ENCODE data around the gene ELMOD3. TPM values are rescaled to one million over a fixed set of nuclear protein-coding genes. Genes with fewer than 3 reads are reported as not detected.
"Not testable (repeated sequence)": the region's sequence is repeated elsewhere in the genome, so short reads cannot be mapped to it uniquely, and the experiment has no call there.

Gene ELMOD3
- total and polyA plus RNA-seq, 5 donors from 2014 or later: 13.5 to 21.5 (median 15.8) TPM

DNA sequence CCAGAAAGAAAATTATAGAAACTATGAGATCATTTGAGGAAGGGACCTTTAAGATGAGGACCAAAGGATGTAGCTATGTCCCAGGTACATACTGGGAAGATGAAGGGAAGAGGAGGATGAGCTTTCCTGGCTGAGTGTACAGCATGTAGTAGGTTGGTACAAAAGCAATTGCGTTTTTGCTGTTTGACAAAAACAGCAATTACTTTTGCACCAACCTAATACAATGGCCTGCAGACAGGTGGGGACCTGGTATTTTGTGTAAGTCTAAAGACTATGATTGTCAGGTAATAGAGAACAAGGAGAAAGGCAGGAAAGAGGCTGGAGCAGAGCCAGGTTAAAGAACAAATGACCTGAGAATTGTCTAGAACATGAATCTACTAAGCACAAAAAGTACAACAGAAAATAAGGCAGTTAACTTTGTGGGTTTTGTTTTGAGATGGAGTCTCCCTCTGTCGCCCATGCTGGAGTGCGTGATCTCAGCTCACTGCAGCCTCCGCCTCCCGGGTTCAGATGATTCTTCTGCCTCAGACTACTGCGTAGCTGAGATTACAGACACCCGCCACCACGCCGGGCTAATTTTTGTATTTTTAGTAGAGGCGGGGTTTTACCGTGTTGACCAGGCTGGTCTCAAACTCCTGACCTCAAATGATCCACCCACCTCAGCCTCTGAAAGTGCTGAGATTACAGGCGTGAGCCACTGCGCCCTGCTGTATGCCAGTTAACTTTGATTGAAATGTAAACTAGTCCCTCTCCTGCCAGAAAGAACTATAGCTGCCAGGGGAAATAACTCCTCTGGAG is 23.5 kb upstream of the ELMOD3 start:
- no peaks in the 10 kb centered on the region for H3K9me3 Mint-ChIP-seq
- H3K4me1 Mint-ChIP-seq: peaks cover 11 to 42% (median 22%) of the 10 kb centered on the region in 4 donors
- no peak overlapping the region for H3K27ac ChIP-seq (ENCODE audit: insufficient read depth, low read length, poor library complexity, severe bottlenecking)
- H3K27ac Mint-ChIP-seq: no peak overlapping the region
- ATAC-seq (ENCODE audit: low read depth in 2 of 2): no peak
- H3K4me3 Mint-ChIP-seq: peak overlapping the region in 2 of 4 donors; percentile 42 to 85
- no peak overlapping the region for H3K4me3 ChIP-seq (ENCODE audit: low read depth, low read length)
- H3K27me3 ChIP-seq (ENCODE audit: control insufficient read depth, insufficient read depth, low read length): no peaks in the 10 kb centered on the region
- DNase-seq: no peak
- H3K36me3 ChIP-seq (ENCODE audit: control insufficient read depth, insufficient read depth, low read length): peaks cover 4% of the 10 kb centered on the region
- no peaks in the 10 kb centered on the region for H3K9me3 ChIP-seq (ENCODE audit: control insufficient read depth in 2 of 2, low read length in 2 of 2)
- peaks cover 26% of the 10 kb centered on the region for H3K4me1 ChIP-seq (ENCODE audit: control insufficient read depth, insufficient read depth, low read length, poor library complexity, severe bottlenecking)
- peaks cover 18% of the 10 kb centered on the region for H3K27me3 Mint-ChIP-seq
- peaks cover 11% of the 10 kb centered on the region for H3K36me3 Mint-ChIP-seq

DNA sequence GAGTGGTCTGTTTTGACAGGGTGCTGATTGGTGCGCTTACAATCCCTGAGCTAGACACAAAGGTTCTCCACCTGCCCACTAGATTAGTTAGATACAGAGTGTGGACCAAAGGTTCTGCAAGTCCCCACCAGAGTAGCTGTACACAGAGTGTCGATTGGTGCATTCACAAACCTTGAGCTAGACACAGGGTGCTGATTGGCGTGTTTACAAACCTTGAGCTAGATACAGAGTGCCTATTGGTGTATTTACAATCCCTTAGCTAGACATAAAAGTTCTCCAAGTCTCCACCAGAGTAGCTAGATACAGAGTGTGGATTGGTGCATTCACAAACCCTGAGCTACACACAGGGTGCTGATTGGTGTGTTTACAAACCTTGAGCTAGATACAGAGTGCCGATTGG is 20.7 kb upstream of the ELMOD3 start:
- not testable (repeated sequence) for H3K36me3 ChIP-seq (ENCODE audit: control insufficient read depth, insufficient read depth, low read length); H3K4me3 ChIP-seq (ENCODE audit: low read depth, low read length); H3K9me3 ChIP-seq (ENCODE audit: control insufficient read depth in 2 of 2, low read length in 2 of 2); H3K36me3 Mint-ChIP-seq; H3K4me1 ChIP-seq (ENCODE audit: control insufficient read depth, insufficient read depth, low read length, poor library complexity, severe bottlenecking); H3K27me3 ChIP-seq (ENCODE audit: control insufficient read depth, insufficient read depth, low read length); ATAC-seq (ENCODE audit: low read depth in 2 of 2); H3K27ac ChIP-seq (ENCODE audit: insufficient read depth, low read length, poor library complexity, severe bottlenecking); DNase-seq; H3K4me3 Mint-ChIP-seq; H3K27ac Mint-ChIP-seq; H3K9me3 Mint-ChIP-seq; H3K27me3 Mint-ChIP-seq
- H3K4me1 Mint-ChIP-seq: peaks cover 4 to 14% (median 12%) of the 10 kb centered on the region in 4 donors

DNA sequence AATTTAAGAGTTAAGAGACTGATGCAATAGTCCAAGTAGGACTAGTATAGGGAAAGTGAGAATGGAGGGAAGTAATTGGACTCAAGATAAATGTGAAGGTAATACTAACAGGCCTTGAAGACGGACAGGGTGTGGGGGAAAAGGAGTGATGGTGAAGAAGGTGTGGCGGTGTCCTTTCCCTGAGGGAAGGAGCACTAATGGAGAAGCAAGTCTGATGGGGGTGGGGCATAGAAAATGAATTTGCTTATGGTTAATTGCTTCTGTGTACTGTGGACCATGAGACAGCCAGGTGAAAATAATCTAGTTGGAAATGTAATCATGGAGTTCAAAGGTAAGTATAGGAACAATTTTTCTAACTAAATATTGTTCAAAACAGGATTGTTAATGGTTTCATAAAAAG is 19.6 kb upstream of the ELMOD3 start:
- Histone ChIP-seq H3K4me1 (ENCODE audit: control insufficient read depth, insufficient read depth, low read length, poor library complexity, severe bottlenecking) (peaks cover 3% of the 10 kb centered on the region), H3K27ac (ENCODE audit: insufficient read depth, low read length, poor library complexity, severe bottlenecking) (no peak overlapping the region), H3K27me3 (ENCODE audit: control insufficient read depth, insufficient read depth, low read length) (no peaks in the 10 kb centered on the region), H3K9me3 (ENCODE audit: control insufficient read depth in 2 of 2, low read length in 2 of 2) (no peaks in the 10 kb centered on the region), H3K36me3 (ENCODE audit: control insufficient read depth, insufficient read depth, low read length) (no peaks in the 10 kb centered on the region), H3K4me3 (ENCODE audit: low read depth, low read length) (no peak overlapping the region)
- Mint-ChIP-seq H3K27me3 (no peaks in the 10 kb centered on the region), H3K36me3 (no peaks in the 10 kb centered on the region), H3K27ac (no peak overlapping the region), H3K4me1 (peaks cover 0 to 7% (median 6%) of the 10 kb centered on the region in 4 donors), H3K9me3 (no peaks in the 10 kb centered on the region), H3K4me3 (peak overlapping the region in 1 of 4 donors; percentile 16)
- DNase-seq (no peak), ATAC-seq (ENCODE audit: low read depth in 2 of 2) (no peak)

DNA sequence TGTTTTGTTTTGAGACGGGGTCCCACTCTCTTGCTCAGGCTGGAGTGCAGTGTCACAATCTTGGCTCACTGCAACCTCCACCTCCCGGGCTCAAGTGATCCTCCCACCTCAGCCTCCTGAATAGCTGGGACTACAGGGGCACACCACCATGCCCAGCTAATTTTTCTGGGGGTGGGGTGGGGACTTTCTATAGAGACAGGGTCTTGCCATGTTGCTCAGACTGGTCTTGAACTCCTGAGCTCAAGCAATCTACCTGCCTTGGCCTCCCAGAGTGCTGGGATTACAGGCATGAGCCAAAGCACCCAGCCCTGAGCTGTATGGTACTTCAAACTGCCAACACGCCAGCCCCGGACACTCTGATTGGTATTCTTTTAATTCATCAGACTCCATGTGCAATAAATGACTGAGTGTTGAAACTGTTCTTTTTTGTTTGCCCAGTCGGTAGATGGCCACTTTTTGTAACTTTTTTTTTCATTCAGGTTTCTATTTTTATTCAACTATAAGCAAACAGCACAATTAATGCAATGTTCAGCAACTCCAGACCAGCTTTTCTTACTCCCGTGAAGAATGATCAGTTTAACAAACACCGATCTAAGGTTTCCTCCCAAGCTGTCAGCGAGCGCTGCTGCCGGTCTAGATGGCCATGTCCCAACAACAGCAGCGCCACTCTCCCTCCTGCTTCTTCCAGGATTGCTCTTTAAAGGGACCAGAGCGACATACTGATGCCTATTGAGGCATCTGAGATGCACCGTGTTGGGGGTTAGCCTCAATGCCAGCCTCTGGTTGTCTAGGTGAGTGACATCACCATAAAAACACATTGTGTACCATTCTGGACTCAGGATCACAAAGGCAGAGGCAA is 14.3 kb upstream of the ELMOD3 start:
- Histone ChIP-seq H3K36me3 (ENCODE audit: control insufficient read depth, insufficient read depth, low read length) (peaks cover 9% of the 10 kb centered on the region), H3K4me3 (ENCODE audit: low read depth, low read length) (no peak overlapping the region), H3K27ac (ENCODE audit: insufficient read depth, low read length, poor library complexity, severe bottlenecking) (no peak overlapping the region), H3K9me3 (ENCODE audit: control insufficient read depth in 2 of 2, low read length in 2 of 2) (no peaks in the 10 kb centered on the region), H3K4me1 (ENCODE audit: control insufficient read depth, insufficient read depth, low read length, poor library complexity, severe bottlenecking) (no peaks in the 10 kb centered on the region), H3K27me3 (ENCODE audit: control insufficient read depth, insufficient read depth, low read length) (no peaks in the 10 kb centered on the region)
- Mint-ChIP-seq H3K4me1 (no peaks in the 10 kb centered on the region), H3K4me3 (peak overlapping the region in 1 of 4 donors; percentile 71), H3K27ac (peak overlapping the region in 2 of 3 donors; percentile 8 to 11), H3K36me3 (peaks cover 25% of the 10 kb centered on the region), H3K27me3 (peaks cover 4% of the 10 kb centered on the region), H3K9me3 (no peaks in the 10 kb centered on the region)
- ATAC-seq (ENCODE audit: low read depth in 2 of 2) (no peak), DNase-seq (no peak)

DNA sequence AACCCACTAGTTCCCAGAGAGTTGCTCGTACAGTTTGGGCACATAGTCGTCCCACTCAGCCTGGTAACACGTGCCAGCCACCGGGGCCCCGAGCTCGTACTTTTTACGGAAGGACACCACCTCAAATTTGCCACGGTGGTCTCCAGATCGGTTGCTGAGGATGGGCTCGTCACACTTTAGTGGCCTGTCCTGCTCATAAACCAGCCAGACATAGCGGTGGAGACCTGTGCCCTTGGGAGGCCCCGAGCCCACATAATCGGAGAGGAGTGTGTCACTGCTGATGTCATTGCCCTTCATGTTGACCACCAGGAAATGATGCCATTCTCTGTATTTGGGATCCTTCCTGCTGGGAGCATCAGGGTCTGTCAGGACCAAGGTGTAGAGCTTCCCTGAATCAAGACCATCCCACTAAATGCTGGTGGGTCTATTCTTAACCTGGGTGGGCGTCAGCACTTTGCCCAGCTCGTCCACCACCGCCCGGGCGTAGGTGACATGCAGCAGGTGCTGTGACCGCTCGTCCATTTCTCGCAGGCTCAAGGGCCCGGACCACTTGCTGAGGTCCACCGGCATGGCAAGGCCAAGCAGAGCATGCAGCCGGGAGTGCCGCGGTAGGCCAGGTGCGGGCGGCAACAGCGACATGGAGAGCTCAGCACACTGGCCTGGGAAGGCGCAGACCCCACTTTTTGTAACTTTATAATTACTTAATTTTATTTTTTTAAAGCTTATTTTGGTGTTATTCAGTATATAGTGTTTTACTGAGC is 13.1 kb upstream of the ELMOD3 start:
- Histone ChIP-seq H3K27ac (ENCODE audit: insufficient read depth, low read length, poor library complexity, severe bottlenecking) (no peak overlapping the region), H3K27me3 (ENCODE audit: control insufficient read depth, insufficient read depth, low read length) (no peaks in the 10 kb centered on the region), H3K9me3 (ENCODE audit: control insufficient read depth in 2 of 2, low read length in 2 of 2) (no peaks in the 10 kb centered on the region), H3K36me3 (ENCODE audit: control insufficient read depth, insufficient read depth, low read length) (peaks cover 14% of the 10 kb centered on the region), H3K4me1 (ENCODE audit: control insufficient read depth, insufficient read depth, low read length, poor library complexity, severe bottlenecking) (no peaks in the 10 kb centered on the region), H3K4me3 (ENCODE audit: low read depth, low read length) (no peak overlapping the region)
- Mint-ChIP-seq H3K4me1 (no peaks in the 10 kb centered on the region), H3K27me3 (peaks cover 4% of the 10 kb centered on the region), H3K36me3 (peaks cover 25% of the 10 kb centered on the region), H3K4me3 (no peak overlapping the region), H3K27ac (no peak overlapping the region), H3K9me3 (no peaks in the 10 kb centered on the region)
- ATAC-seq (ENCODE audit: low read depth in 2 of 2) (no peak), DNase-seq (no peak)

DNA sequence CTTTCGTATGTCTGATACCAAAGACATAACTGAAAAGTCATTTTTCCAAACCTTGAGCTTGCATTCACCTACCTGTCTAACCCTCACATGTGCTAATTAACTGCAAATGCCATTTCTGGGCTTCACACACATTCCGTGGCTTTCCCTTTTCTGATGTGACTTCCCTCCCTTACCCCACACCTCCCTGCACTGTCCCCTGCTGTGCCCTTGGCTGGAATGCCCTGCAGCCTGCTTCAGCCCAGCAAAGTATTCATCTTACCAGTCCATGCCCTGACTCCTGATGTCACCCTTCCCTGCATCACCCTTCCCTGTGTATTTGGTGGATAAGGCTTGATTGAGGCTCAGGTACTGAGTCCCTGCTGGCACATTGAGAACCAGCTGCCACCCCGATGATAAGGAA is 12.4 kb upstream of the ELMOD3 start:
- no peak overlapping the region for H3K27ac Mint-ChIP-seq
- H3K9me3 ChIP-seq (ENCODE audit: control insufficient read depth in 2 of 2, low read length in 2 of 2): no peaks in the 10 kb centered on the region
- H3K27me3 ChIP-seq (ENCODE audit: control insufficient read depth, insufficient read depth, low read length): no peaks in the 10 kb centered on the region
- H3K36me3 ChIP-seq (ENCODE audit: control insufficient read depth, insufficient read depth, low read length): peaks cover 20% of the 10 kb centered on the region
- DNase-seq: no peak
- no peaks in the 10 kb centered on the region for H3K4me1 ChIP-seq (ENCODE audit: control insufficient read depth, insufficient read depth, low read length, poor library complexity, severe bottlenecking)
- peaks cover 4% of the 10 kb centered on the region for H3K27me3 Mint-ChIP-seq
- no peak for ATAC-seq (ENCODE audit: low read depth in 2 of 2)
- H3K27ac ChIP-seq (ENCODE audit: insufficient read depth, low read length, poor library complexity, severe bottlenecking): no peak overlapping the region
- H3K9me3 Mint-ChIP-seq: no peaks in the 10 kb centered on the region
- no peak overlapping the region for H3K4me3 ChIP-seq (ENCODE audit: low read depth, low read length)
- H3K4me1 Mint-ChIP-seq: no peaks in the 10 kb centered on the region
- no peak overlapping the region for H3K4me3 Mint-ChIP-seq
- H3K36me3 Mint-ChIP-seq: peaks cover 31% of the 10 kb centered on the region

DNA sequence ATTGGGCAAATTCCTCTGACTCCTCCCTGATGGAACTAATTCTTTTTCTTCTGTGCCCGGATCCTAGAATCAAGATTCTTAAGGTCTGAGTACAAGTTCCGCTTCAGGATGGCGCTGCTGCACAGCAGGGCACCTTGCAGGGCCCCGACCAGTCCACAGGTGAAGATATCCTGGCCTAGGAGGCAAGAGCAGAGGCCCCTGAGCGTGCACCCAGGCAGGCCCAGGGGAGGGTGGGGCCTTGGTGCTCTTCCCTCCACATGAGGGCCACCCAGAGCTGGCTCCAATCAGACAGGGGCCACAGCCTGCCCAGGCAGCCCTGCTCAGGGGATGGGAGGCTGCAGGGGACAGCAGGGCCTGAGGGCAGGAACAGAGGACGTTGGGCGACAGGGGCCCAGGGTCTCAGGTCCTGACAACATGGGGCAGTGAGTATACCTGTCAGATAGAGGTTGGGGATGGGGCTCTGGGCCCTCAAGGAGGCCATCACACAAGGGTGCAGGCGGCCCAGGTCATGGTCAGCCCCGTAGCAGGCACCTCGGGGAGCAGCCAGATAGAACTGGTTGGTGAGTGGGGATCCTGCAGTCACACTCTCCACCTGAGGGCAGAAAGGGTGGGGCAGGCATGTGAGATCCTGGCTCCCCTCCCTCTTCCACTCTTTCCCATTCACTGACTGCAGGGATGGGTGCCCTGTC is 11.2 kb upstream of the ELMOD3 start:
- H3K27me3 Mint-ChIP-seq; H3K4me1 ChIP-seq (ENCODE audit: control insufficient read depth, insufficient read depth, low read length, poor library complexity, severe bottlenecking); H3K9me3 Mint-ChIP-seq; H3K9me3 ChIP-seq (ENCODE audit: control insufficient read depth in 2 of 2, low read length in 2 of 2); H3K27ac ChIP-seq (ENCODE audit: insufficient read depth, low read length, poor library complexity, severe bottlenecking); H3K4me1 Mint-ChIP-seq; H3K27me3 ChIP-seq (ENCODE audit: control insufficient read depth, insufficient read depth, low read length); H3K4me3 Mint-ChIP-seq; H3K4me3 ChIP-seq (ENCODE audit: low read depth, low read length); DNase-seq; ATAC-seq (ENCODE audit: low read depth in 2 of 2); H3K27ac Mint-ChIP-seq: not testable (repeated sequence)
- H3K36me3 Mint-ChIP-seq: peaks cover 38% of the 10 kb centered on the region
- H3K36me3 ChIP-seq (ENCODE audit: control insufficient read depth, insufficient read depth, low read length): peaks cover 23% of the 10 kb centered on the region

Measured in CD4-positive, CD25-positive, alpha-beta regulatory T cell (primary cell).